Measurements from ENCODE around the gene CD93.

The CD93 gene

GRCh38 chr20:23059846-23060245 lies 26.3 kb downstream of the CD93 start:
- ATAC-seq (ENCODE audit: low read depth), result no peak
- Mint-ChIP-seq H3K36me3 (no peaks in the 10 kb centered on the region), H3K27ac (no peak overlapping the region), H3K9me3 (no peaks in the 10 kb centered on the region), H3K27me3 (peaks cover 2% of the 10 kb centered on the region), H3K4me1 (no peaks in the 10 kb centered on the region), H3K4me3 (no peak overlapping the region)
- DNase-seq (ENCODE audit: low spot score in 2 of 2), result no peak

GRCh38 chr20:23059001-23059400 lies 27.1 kb downstream of the CD93 start:
- DNase-seq (ENCODE audit: low spot score in 2 of 2) (no peak), ATAC-seq (ENCODE audit: low read depth) (no peak)
- Mint-ChIP-seq H3K27me3 (peaks cover 2% of the 10 kb centered on the region), H3K36me3 (no peaks in the 10 kb centered on the region), H3K4me1 (no peaks in the 10 kb centered on the region), H3K9me3 (no peaks in the 10 kb centered on the region), H3K27ac (no peak overlapping the region), H3K4me3 (no peak overlapping the region)

- DNase-seq (ENCODE audit: low spot score in 2 of 2) (no peak), ATAC-seq (ENCODE audit: low read depth) (no peak)
- Mint-ChIP-seq H3K9me3 (no peaks in the 10 kb centered on the region), H3K27ac (no peak overlapping the region), H3K36me3 (no peaks in the 10 kb centered on the region), H3K4me3 (no peak overlapping the region), H3K27me3 (peaks cover 3% of the 10 kb centered on the region), H3K4me1 (no peaks in the 10 kb centered on the region)
Observed at GRCh38 chr20:23058240-23058639, 27.9 kb downstream of the CD93 start.

- Mint-ChIP-seq H3K27ac (no peak overlapping the region), H3K4me3 (no peak overlapping the region), H3K36me3 (no peaks in the 10 kb centered on the region), H3K27me3 (peaks cover 14% of the 10 kb centered on the region), H3K9me3 (peaks cover 2% of the 10 kb centered on the region), H3K4me1 (no peaks in the 10 kb centered on the region)
- ATAC-seq (ENCODE audit: low read depth), result no peak
- DNase-seq (ENCODE audit: low spot score in 2 of 2), result no peak
Observed at GRCh38 chr20:23052904-23053303, 33.2 kb downstream of the CD93 start.

- Mint-ChIP-seq H3K4me1 (no peaks in the 10 kb centered on the region), H3K27me3 (peaks cover 17% of the 10 kb centered on the region), H3K36me3 (peaks cover 2% of the 10 kb centered on the region), H3K9me3 (peaks cover 2% of the 10 kb centered on the region), H3K27ac (no peak overlapping the region), H3K4me3 (no peak overlapping the region)
- ATAC-seq (ENCODE audit: low read depth) (no peak), DNase-seq (ENCODE audit: low spot score in 2 of 2) (no peak)
Observed at GRCh38 chr20:23050847-23051627, 35.1 kb downstream of the CD93 start.

- Mint-ChIP-seq H3K4me3 (no peak overlapping the region), H3K9me3 (peaks cover 2% of the 10 kb centered on the region), H3K27me3 (peaks cover 17% of the 10 kb centered on the region), H3K36me3 (peaks cover 2% of the 10 kb centered on the region), H3K4me1 (no peaks in the 10 kb centered on the region), H3K27ac (no peak overlapping the region)
- ATAC-seq (ENCODE audit: low read depth) (no peak), DNase-seq (ENCODE audit: low spot score in 2 of 2) (no peak)
Observed at GRCh38 chr20:23050076-23050838, 35.9 kb downstream of the CD93 start.

- ATAC-seq (ENCODE audit: low read depth) (no peak), DNase-seq (ENCODE audit: low spot score in 2 of 2) (no peak)
- peaks cover 2% of the 10 kb centered on the region for H3K36me3 Mint-ChIP-seq
- no peak within 1 kb of the TSS for H3K27ac Mint-ChIP-seq
- H3K4me1 Mint-ChIP-seq, result no peaks in the 10 kb centered on the region
- no peak within 1 kb of the TSS for H3K4me3 Mint-ChIP-seq
- H3K9me3 Mint-ChIP-seq, result peaks cover 2% of the 10 kb centered on the region
- peaks cover 19% of the 10 kb centered on the region for H3K27me3 Mint-ChIP-seq
Observed at GRCh38 chr20:23049201-23050075, 36.7 kb downstream of the CD93 start, which contains the start of gene THBD. Gene THBD, minus strand, starts transcription at chr20:23049672. Its CDS starts 168 bp downstream, at chr20:23049504.

- no peak for DNase-seq (ENCODE audit: low spot score in 2 of 2)
- Mint-ChIP-seq H3K4me3 (no peak overlapping the region), H3K27me3 (peaks cover 19% of the 10 kb centered on the region), H3K36me3 (peaks cover 2% of the 10 kb centered on the region), H3K4me1 (no peaks in the 10 kb centered on the region), H3K9me3 (peaks cover 2% of the 10 kb centered on the region), H3K27ac (no peak overlapping the region)
- no peak for ATAC-seq (ENCODE audit: low read depth)
Observed at GRCh38 chr20:23048283-23049200, 37.6 kb downstream of the CD93 start.

GRCh38 chr20:23047738-23048214 lies 38.3 kb downstream of the CD93 start:
- ATAC-seq (ENCODE audit: low read depth), result no peak
- Mint-ChIP-seq H3K4me3 (no peak overlapping the region), H3K9me3 (no peaks in the 10 kb centered on the region), H3K27me3 (peaks cover 13% of the 10 kb centered on the region), H3K4me1 (no peaks in the 10 kb centered on the region), H3K36me3 (peaks cover 2% of the 10 kb centered on the region), H3K27ac (no peak overlapping the region)
- DNase-seq (ENCODE audit: low spot score in 2 of 2), result no peak

GRCh38 chr20:23047001-23047737 lies 39.0 kb downstream of the CD93 start:
- Mint-ChIP-seq H3K36me3 (peaks cover 2% of the 10 kb centered on the region), H3K9me3 (no peaks in the 10 kb centered on the region), H3K27ac (no peak overlapping the region), H3K4me3 (no peak overlapping the region), H3K27me3 (peaks cover 8% of the 10 kb centered on the region), H3K4me1 (no peaks in the 10 kb centered on the region)
- ATAC-seq (ENCODE audit: low read depth) (no peak), DNase-seq (ENCODE audit: low spot score in 2 of 2) (no peak)

GRCh38 chr20:23046431-23046830 lies 39.7 kb downstream of the CD93 start:
- Mint-ChIP-seq H3K36me3 (peaks cover 2% of the 10 kb centered on the region), H3K9me3 (no peaks in the 10 kb centered on the region), H3K27ac (no peak overlapping the region), H3K4me3 (no peak overlapping the region), H3K4me1 (no peaks in the 10 kb centered on the region), H3K27me3 (peaks cover 12% of the 10 kb centered on the region)
- no peak for ATAC-seq (ENCODE audit: low read depth)
- no peak for DNase-seq (ENCODE audit: low spot score in 2 of 2)

- Mint-ChIP-seq H3K36me3 (peaks cover 2% of the 10 kb centered on the region), H3K4me1 (no peaks in the 10 kb centered on the region), H3K27ac (no peak overlapping the region), H3K9me3 (no peaks in the 10 kb centered on the region), H3K27me3 (peaks cover 16% of the 10 kb centered on the region), H3K4me3 (no peak overlapping the region)
- ATAC-seq (ENCODE audit: low read depth), result no peak
- no peak for DNase-seq (ENCODE audit: low spot score in 2 of 2)
Observed at GRCh38 chr20:23043376-23043775, 42.7 kb downstream of the CD93 start.

Data from memory B cell (primary cell).